ENCODE results near the gene NUDT4.

GRCh38 chr12:93341409-93342049 lies 36.2 kb upstream of the NUDT4 start:
- no peak for TF ChIP-seq POLR2A (IDR thresholded peaks at IDR 0.05)
- no peak for TF ChIP-seq CTCF (IDR thresholded peaks at IDR 0.05)
